SK-N-SH (cell line): ENCODE measurements around the gene TSPAN15. TPM values are rescaled to one million over a fixed set of nuclear protein-coding genes. Genes with fewer than 3 reads are reported as not detected.

Experiments used
- CTCF ChIA-PET: fragments of 300-600, 350-600 bp; formaldehyde crosslinking; extraction: SDS; loops from one replicate; lab custom pipeline; 2021; lab: Yijun Ruan, JAX
- POLR2A ChIA-PET: fragments of 350-600 bp; sonication (Branson Sonifier 250); formaldehyde crosslinking; extraction: SDS; loops from one replicate; lab custom pipeline; 2020; ENCODE audit warnings: antibody characterized with exemption, inconsistent platforms; lab: Yijun Ruan, JAX
- DNase-seq: peaks from one replicate; pipeline ENCODE4 v3.0.0; 2012
- H2AFZ ChIP-seq: fragments of 200-600 bp; sonication (generic); 2 replicates; pipeline ENCODE4 v1.8.1; 2016; ENCODE audit warnings: antibody characterized with exemption, mild to moderate bottlenecking, low read depth
- H3F3A ChIP-seq: fragments of 200-600 bp; sonication (generic); replicated peaks from 2 replicates; pipeline ENCODE3; 2016; ENCODE audit warnings: antibody characterized with exemption, mild to moderate bottlenecking; ENCODE audit not compliant: insufficient read depth
- H3K27ac ChIP-seq, 2 experiments: fragments of 200-500 bp in 1 of 2; fragments of 200-600 bp in 1 of 2; sonication (Bioruptor generic) in 1 of 2; sonication (generic), shearing (Covaris generic) in 1 of 2; 2 replicates each; pipeline versions ENCODE4 v1.5.1 to v1.6.1; 2014 to 2016; ENCODE audit warnings: low read depth in 2 of 2, inconsistent platforms in 1 of 2, low read length in 1 of 2, mild to moderate bottlenecking in 1 of 2, mixed read lengths in 1 of 2
- H3K27me3 ChIP-seq: fragments of 200-600 bp; sonication (generic), shearing (Covaris generic); 2 replicates; pipeline ENCODE4 v1.6.1; 2016; ENCODE audit warnings: mixed run types; ENCODE audit not compliant: insufficient read depth
- H3K36me3 ChIP-seq, 2 experiments: fragments of 200-500 bp in 1 of 2; fragments of 200-600 bp in 1 of 2; sonication (Bioruptor generic) in 1 of 2; sonication (generic) in 1 of 2; replicated peaks in 1 of 2; 2 replicates each; pipeline versions ENCODE3 to v1.5.1; 2014 to 2016; ENCODE audit warnings: low read length in 1 of 2, mild to moderate bottlenecking in 1 of 2; ENCODE audit not compliant: insufficient read depth in 2 of 2, control insufficient read depth in 1 of 2
- H3K4me1 ChIP-seq, 2 experiments: fragments of 200-500 bp in 1 of 2; fragments of 200-600 bp in 1 of 2; sonication (Bioruptor generic) in 1 of 2; sonication (generic), shearing (Covaris generic) in 1 of 2; 2 replicates each; pipeline versions ENCODE4 v1.5.1 to v1.6.1; 2014 to 2016; ENCODE audit warnings: low read depth in 1 of 2, low read length in 1 of 2, mixed run types in 1 of 2; ENCODE audit not compliant: insufficient read depth in 2 of 2, control insufficient read depth in 1 of 2
- H3K4me2 ChIP-seq: fragments of 200-600 bp; sonication (generic), shearing (Covaris generic); 2 replicates; pipeline ENCODE4 v1.6.1; 2017; ENCODE audit warnings: mixed run types
- H3K4me3 ChIP-seq, 2 experiments: fragments of 200-500 bp in 1 of 2; fragments of 200-600 bp in 1 of 2; sonication (Bioruptor generic) in 1 of 2; sonication (generic), shearing (Covaris generic) in 1 of 2; 2 replicates each; pipeline versions ENCODE4 v1.5.1 to v1.8.1; 2014 to 2016; ENCODE audit warnings: low read depth in 2 of 2, inconsistent platforms in 1 of 2, low read length in 1 of 2, mild to moderate bottlenecking in 1 of 2, mixed read lengths in 1 of 2, moderate library complexity in 1 of 2
- H3K79me2 ChIP-seq: fragments of 200-600 bp; sonication (generic); 2 replicates; pipeline ENCODE4 v1.8.1; 2017; ENCODE audit warnings: mild to moderate bottlenecking; ENCODE audit not compliant: insufficient read depth
- H3K9ac ChIP-seq: fragments of 200-600 bp; sonication (generic); 2 replicates; pipeline ENCODE4 v1.6.1; 2017; ENCODE audit warnings: mixed run types
- H3K9me2 ChIP-seq: fragments of 200-600 bp; sonication (generic); 2 replicates; pipeline ENCODE4 v1.6.1; 2017; ENCODE audit warnings: mixed run types
- H3K9me3 ChIP-seq: fragments of 200-600 bp; sonication (generic); 2 replicates; pipeline ENCODE4 v1.6.1; 2017; ENCODE audit warnings: mixed run types, mild to moderate bottlenecking, moderate library complexity
- H4K20me1 ChIP-seq: fragments of 200-600 bp; sonication (generic); 2 replicates; pipeline ENCODE4 v1.6.1; 2017; ENCODE audit warnings: mild to moderate bottlenecking, mixed run types; ENCODE audit not compliant: insufficient read depth
- EP300 ChIP-seq, 2 experiments: IDR thresholded peaks; 2 replicates each; pipeline versions ENCODE4 v1.4.0 to v1.6.1; 2012; ENCODE audit warnings: borderline replicate concordance in 1 of 2, low read depth in 1 of 2, low read length in 1 of 2
- FOXJ3 ChIP-seq: sonication (generic); formaldehyde crosslinking; IDR thresholded peaks from 2 replicates; pipeline ENCODE4 v1.5.1; 2020; ENCODE audit warnings: mild to moderate bottlenecking, missing genetic modification reagents
- FOXM1 ChIP-seq: IDR thresholded peaks from 2 replicates; pipeline ENCODE4 v1.4.0; 2012; ENCODE audit warnings: low read depth, mild to moderate bottlenecking
- GABPA ChIP-seq: IDR thresholded peaks from 2 replicates; pipeline ENCODE4 v1.4.0; 2012; ENCODE audit warnings: low read depth, mild to moderate bottlenecking
- GATA2 ChIP-seq: sonication (generic); formaldehyde crosslinking; IDR thresholded peaks from 2 replicates; pipeline ENCODE4 v1.5.0; 2020; ENCODE audit warnings: mild to moderate bottlenecking, missing genetic modification reagents
- NFIC ChIP-seq: IDR thresholded peaks from 2 replicates; pipeline ENCODE4 v1.4.0; 2012; ENCODE audit warnings: borderline replicate concordance
- NRF1 ChIP-seq: IDR thresholded peaks from 2 replicates; pipeline ENCODE4 v1.6.1; 2012; ENCODE audit warnings: low read depth, mild to moderate bottlenecking, low read length
- POLR2AphosphoS5 ChIP-seq: IDR thresholded peaks from 2 replicates; pipeline ENCODE4 v1.6.1; 2012; ENCODE audit warnings: low read depth, low read length
- RAD21 ChIP-seq: IDR thresholded peaks from 2 replicates; pipeline ENCODE4 v1.6.1; 2012; ENCODE audit warnings: mild to moderate bottlenecking, low read length
- RFX5 ChIP-seq: IDR thresholded peaks from 2 replicates; pipeline ENCODE4 v1.6.1; 2012; ENCODE audit warnings: mild to moderate bottlenecking, improper control_type of control experiment, low read length
- RXRA ChIP-seq: IDR thresholded peaks from 2 replicates; pipeline ENCODE4 v1.4.0; 2012; ENCODE audit warnings: low read depth, mild to moderate bottlenecking, borderline replicate concordance
- SIN3A ChIP-seq: IDR thresholded peaks from 2 replicates; pipeline ENCODE4 v1.6.1; 2012; ENCODE audit warnings: low read depth, mild to moderate bottlenecking, low read length, moderate library complexity, borderline replicate concordance
- TAF1 ChIP-seq: IDR thresholded peaks from 2 replicates; pipeline ENCODE4 v1.6.1; 2012; ENCODE audit warnings: low read depth, mild to moderate bottlenecking, low read length, moderate library complexity, borderline replicate concordance
- TCF12 ChIP-seq: IDR thresholded peaks from 2 replicates; pipeline ENCODE4 v1.4.0; 2012
- YY1 ChIP-seq: IDR thresholded peaks from 2 replicates; pipeline ENCODE4 v1.4.0; 2012; ENCODE audit warnings: low read depth, mild to moderate bottlenecking
- WGBS: methylation state at CpG from one replicate; pipeline ENCODE4 v1.1.6; 2017; ENCODE audit warnings: low lambda C conversion rate; 5-methylcytosine and 5-hydroxymethylcytosine counted together
- polyA plus RNA-seq, 3 experiments: library from polyadenylated mRNA; depleted of rRNA; stranded (reverse); fragments of >200 nt; gene quantifications; 2 replicates each; pipeline ENCODE4 v1.2.3, GENCODE V29; 2012
- TF ChIP-seq, protein P1 (sequence below): IDR thresholded peaks from 2 replicates; pipeline ENCODE4 v1.4.0; 2012; ENCODE audit warnings: low read depth, borderline replicate concordance

TSPAN15 gene
- polyA plus RNA-seq, 1 of the 3 experiments (the other 2 are of a cell fraction), result 8.5 TPM

DNA sequence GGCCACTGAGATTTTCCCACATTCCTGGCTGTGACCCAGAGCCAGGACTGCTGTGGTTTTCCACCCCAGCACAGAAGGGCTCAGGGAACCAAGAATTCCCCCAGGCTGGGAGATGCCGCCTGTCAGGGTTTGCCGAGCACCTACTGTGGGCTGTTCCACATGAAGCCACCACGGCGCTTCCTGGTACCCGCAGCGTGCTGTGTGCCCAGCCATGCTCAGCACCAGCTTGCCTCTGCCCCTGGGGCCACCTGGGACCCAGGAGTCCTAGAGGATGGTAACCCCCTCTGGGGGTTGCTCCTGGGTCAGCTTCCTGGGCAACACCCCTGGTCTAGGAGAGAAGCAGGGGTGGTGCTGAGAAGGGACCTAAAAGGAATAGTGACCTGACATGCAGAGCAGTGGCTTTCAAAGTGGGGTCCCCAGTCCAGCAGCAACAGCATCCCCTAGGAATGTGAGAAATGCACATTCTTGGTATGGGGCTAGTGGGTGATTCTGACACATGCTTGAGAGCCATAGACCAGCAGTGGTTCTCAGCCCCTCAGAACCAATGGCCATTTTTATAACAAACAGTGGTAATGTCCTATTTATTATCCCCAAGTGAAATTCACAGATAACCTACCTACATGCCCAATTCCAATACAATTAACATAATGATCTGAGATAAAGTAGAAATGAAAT is 53.4 kb downstream of the TSPAN15 start (continued):
- TF ChIP-seq EP300 (IDR thresholded peaks at IDR 0.05; ENCODE audit: borderline replicate concordance in 1 of 2, low read depth in 1 of 2, low read length in 1 of 2), result no peak
- no peak for TF ChIP-seq NFIC
- TF ChIP-seq RFX5, result no peak
- TF ChIP-seq FOXJ3 (CRISPR knock-in tag), result no peak
- no peak for TF ChIP-seq NRF1
- no peak for TF ChIP-seq SIN3A
- TF ChIP-seq POLR2AphosphoS5, result no peak
- TF ChIP-seq GABPA, result no peak

DNA sequence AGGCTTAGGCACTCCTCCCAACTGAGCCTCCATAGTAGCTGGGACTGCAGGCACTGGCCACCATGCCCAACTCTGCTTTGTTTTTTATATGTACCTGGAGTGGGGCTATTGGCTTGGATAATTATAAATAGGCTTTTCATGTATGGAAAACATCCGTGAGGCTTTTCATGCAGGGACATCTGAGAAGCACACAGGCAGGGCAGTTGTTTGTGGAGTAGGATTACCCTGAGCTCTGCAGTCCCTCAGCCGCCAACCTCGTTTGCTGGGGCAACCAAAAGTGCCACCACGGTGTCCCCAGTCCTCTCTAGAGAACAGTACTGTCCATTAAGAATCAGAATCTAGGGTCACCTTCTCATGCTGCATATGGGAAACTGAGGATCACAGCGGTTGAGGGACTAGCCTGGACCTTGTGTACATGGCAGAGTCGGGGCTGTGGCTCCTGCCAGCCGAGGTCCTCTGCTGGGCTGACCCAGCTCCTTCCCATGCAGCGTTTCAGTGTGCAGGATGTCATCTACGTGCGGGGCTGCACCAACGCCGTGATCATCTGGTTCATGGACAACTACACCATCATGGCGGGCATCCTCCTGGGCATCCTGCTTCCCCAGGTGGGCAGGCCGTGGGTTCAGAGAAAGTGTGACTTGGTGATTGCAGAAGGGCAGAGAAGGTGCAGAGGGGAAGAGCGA is 54.5 kb downstream of the TSPAN15 start:
- CTCF ChIA-PET, result interaction anchor here (1.0 to 6.0 kb wide), 12 partner anchors 12 to 133 kb away, joined by 3 to 45 read pairs (median 10); partner anchors contain the start of gene TSPAN15
- H3K36me3 ChIP-seq, result no peaks in the 10 kb centered on the region

More for the DNA sequence above, 54.5 kb downstream of the TSPAN15 start:
- Histone ChIP-seq H3F3A (no peaks in the 10 kb centered on the region), H3K4me2 (no peak overlapping the region), H3K4me1 (peaks cover 0 to 4% of the 10 kb centered on the region in 2 experiments; a peak in 1 of 4 replicates), H3K27me3 (no peaks in the 10 kb centered on the region), H3K4me3 (no peak overlapping the region), H3K9ac (no peak overlapping the region), H4K20me1 (no peaks in the 10 kb centered on the region), H3K27ac (no peak overlapping the region), H3K9me2 (no peaks in the 10 kb centered on the region), H3K9me3 (no peaks in the 10 kb centered on the region), H3K79me2 (no peaks in the 10 kb centered on the region), H2AFZ (no peak overlapping the region)
- TF ChIP-seq RXRA (no peak), TAF1 (no peak), RAD21 (no peak), GATA2 (no peak), TCF12 (no peak), YY1 (no peak), SIN3A (no peak), RFX5 (no peak), FOXM1 (no peak)
- TF ChIP-seq, protein P1, sequence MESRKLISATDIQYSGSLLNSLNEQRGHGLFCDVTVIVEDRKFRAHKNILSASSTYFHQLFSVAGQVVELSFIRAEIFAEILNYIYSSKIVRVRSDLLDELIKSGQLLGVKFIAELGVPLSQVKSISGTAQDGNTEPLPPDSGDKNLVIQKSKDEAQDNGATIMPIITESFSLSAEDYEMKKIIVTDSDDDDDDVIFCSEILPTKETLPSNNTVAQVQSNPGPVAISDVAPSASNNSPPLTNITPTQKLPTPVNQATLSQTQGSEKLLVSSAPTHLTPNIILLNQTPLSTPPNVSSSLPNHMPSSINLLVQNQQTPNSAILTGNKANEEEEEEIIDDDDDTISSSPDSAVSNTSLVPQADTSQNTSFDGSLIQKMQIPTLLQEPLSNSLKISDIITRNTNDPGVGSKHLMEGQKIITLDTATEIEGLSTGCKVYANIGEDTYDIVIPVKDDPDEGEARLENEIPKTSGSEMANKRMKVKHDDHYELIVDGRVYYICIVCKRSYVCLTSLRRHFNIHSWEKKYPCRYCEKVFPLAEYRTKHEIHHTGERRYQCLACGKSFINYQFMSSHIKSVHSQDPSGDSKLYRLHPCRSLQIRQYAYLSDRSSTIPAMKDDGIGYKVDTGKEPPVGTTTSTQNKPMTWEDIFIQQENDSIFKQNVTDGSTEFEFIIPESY, result no peak
- POLR2A ChIA-PET, result no interaction called here
- DNase-seq, result peak; percentile 5
- WGBS, result 78% methylated on average over 9 of the region's 15 CpGs
